ENCODE data around the gene HTR2A. TPM values are rescaled to one million over a fixed set of nuclear protein-coding genes. Genes with fewer than 3 reads are reported as not detected.

The HTR2A gene
- polyA plus RNA-seq, 1 of the 3 experiments (the other 2 are of a cell fraction): 0.33 TPM

DNA sequence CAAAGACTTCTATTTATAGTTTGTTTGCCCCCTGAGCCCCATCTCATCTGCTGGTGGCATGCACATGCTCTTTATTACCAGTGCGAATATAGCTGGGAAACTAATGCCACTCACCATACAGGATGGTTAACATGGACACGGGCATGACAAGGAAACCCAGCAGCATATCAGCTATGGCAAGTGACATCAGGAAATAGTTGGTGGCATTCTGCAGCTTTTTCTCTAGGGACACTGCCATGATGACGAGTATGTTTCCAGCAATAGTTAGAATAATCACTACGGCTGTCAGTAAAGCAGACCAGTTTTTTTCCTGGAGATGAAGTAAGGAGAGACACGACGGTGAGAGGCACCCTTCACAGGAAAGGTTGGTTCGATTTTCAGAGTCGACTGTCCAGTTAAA lies 1.5 kb downstream of the HTR2A start:
- CTCF ChIA-PET: interaction anchor here (1.3 to 3.3 kb wide), 7 partner anchors 9 to 880 kb away, joined by 3 to 22 read pairs (median 6); no protein-coding TSS in a partner anchor
- no peaks in the 10 kb centered on the region for H3K79me2 ChIP-seq (ENCODE audit: insufficient read depth)
- H3F3A ChIP-seq (replicated peaks; ENCODE audit: insufficient read depth): peaks cover 8% of the 10 kb centered on the region
- no peak for DNase-seq
- H4K20me1 ChIP-seq (ENCODE audit: insufficient read depth): no peaks in the 10 kb centered on the region
- H3K4me2 ChIP-seq: peak overlapping the region; percentile 89
- H3K4me3 ChIP-seq (ENCODE audit: low read depth in 2 of 2, low read length in 1 of 2): peak overlapping the region; percentile 60 to 66; a peak in 3 of 4 replicates
- H3K36me3 ChIP-seq (replicated peaks in 1 of 2; ENCODE audit: control insufficient read depth in 1 of 2, insufficient read depth in 2 of 2, low read length in 1 of 2): no peaks in the 10 kb centered on the region
- POLR2A ChIA-PET: no interaction called here
- H3K4me1 ChIP-seq (ENCODE audit: control insufficient read depth in 1 of 2, insufficient read depth in 2 of 2, low read depth in 1 of 2, low read length in 1 of 2): peaks cover 0 to 16% of the 10 kb centered on the region in 2 experiments; a peak in 3 of 4 replicates
- H3K27ac ChIP-seq (ENCODE audit: low read depth in 2 of 2, low read length in 1 of 2): peak overlapping the region in 1 of 2 experiments; percentile 68; a peak in 1 of 4 replicates
- H3K27me3 ChIP-seq (ENCODE audit: insufficient read depth): no peaks in the 10 kb centered on the region
- no peak overlapping the region for H3K9ac ChIP-seq
- WGBS (ENCODE audit: low lambda C conversion rate): 16% methylated on average over 8 of the region's 8 CpGs
- no peaks in the 10 kb centered on the region for H3K9me3 ChIP-seq
- H3K9me2 ChIP-seq: no peaks in the 10 kb centered on the region
- H2AFZ ChIP-seq (ENCODE audit: low read depth): 0 out of 2 replicates have a peak overlapping the region, but pooled peaks have one; percentile 91
- TF ChIP-seq RFX5 (IDR thresholded peaks at IDR 0.05; ENCODE audit: low read length): no peak
- TF ChIP-seq, protein P1, sequence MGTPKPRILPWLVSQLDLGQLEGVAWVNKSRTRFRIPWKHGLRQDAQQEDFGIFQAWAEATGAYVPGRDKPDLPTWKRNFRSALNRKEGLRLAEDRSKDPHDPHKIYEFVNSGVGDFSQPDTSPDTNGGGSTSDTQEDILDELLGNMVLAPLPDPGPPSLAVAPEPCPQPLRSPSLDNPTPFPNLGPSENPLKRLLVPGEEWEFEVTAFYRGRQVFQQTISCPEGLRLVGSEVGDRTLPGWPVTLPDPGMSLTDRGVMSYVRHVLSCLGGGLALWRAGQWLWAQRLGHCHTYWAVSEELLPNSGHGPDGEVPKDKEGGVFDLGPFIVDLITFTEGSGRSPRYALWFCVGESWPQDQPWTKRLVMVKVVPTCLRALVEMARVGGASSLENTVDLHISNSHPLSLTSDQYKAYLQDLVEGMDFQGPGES (IDR thresholded peaks at IDR 0.05; ENCODE audit: low read depth, low read length): no peak

DNA sequence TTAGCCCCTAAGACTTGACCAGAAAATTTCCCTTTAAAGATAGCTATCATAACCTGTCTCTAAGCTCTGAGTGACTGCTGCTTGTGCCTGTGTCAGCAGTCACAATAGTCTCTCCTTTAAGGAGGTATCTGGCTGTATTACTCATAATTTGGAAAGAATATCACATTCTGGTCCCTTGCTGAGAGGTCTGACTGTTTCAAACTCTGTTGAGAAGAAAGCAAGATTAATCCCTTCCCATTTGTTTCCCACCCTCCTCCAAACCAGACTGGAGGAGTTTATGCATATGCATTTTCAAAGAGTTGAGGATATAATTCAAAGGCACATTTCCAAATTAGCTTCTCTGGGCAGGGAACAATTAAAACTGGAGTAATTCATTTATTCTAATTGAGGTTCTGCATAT lies 2.3 kb downstream of the HTR2A start:
- Histone ChIP-seq H3K4me3 (ENCODE audit: low read depth in 2 of 2, low read length in 1 of 2) (peak overlapping the region; percentile 66 to 82), H3K4me1 (ENCODE audit: control insufficient read depth in 1 of 2, insufficient read depth in 2 of 2, low read depth in 1 of 2, low read length in 1 of 2) (peaks cover 0 to 16% of the 10 kb centered on the region in 2 experiments; a peak in 3 of 4 replicates), H3K9me3 (no peaks in the 10 kb centered on the region), H4K20me1 (ENCODE audit: insufficient read depth) (no peaks in the 10 kb centered on the region), H3K79me2 (ENCODE audit: insufficient read depth) (no peaks in the 10 kb centered on the region), H3K27ac (ENCODE audit: low read depth in 2 of 2, low read length in 1 of 2) (peak overlapping the region; percentile 48 to 68; a peak in 3 of 4 replicates), H3F3A (replicated peaks; ENCODE audit: insufficient read depth) (peaks cover 8% of the 10 kb centered on the region), H3K4me2 (peak overlapping the region; percentile 89), H3K9ac (peak overlapping the region; percentile 66; the same call in 1 of the 2 replicates), H3K36me3 (replicated peaks in 1 of 2; ENCODE audit: control insufficient read depth in 1 of 2, insufficient read depth in 2 of 2, low read length in 1 of 2) (no peaks in the 10 kb centered on the region), H2AFZ (ENCODE audit: low read depth) (peak overlapping the region; percentile 91), H3K9me2 (no peaks in the 10 kb centered on the region), H3K27me3 (ENCODE audit: insufficient read depth) (no peaks in the 10 kb centered on the region)
- CTCF ChIA-PET: interaction anchor here (0.6 to 3.3 kb wide), 27 partner anchors 8 to 929 kb away, joined by 3 to 22 read pairs (median 4); no protein-coding TSS in a partner anchor
- POLR2A ChIA-PET: no interaction called here
- no peak for DNase-seq
- TF ChIP-seq SMC3 (IDR thresholded peaks at IDR 0.05; ENCODE audit: low read depth, low read length) (no peak), FOSL2 (IDR thresholded peaks at IDR 0.05; ENCODE audit: borderline replicate concordance, low read depth) (peak; percentile 17; the same call in 1 of the 2 replicates)
- TF ChIP-seq, protein P2, sequence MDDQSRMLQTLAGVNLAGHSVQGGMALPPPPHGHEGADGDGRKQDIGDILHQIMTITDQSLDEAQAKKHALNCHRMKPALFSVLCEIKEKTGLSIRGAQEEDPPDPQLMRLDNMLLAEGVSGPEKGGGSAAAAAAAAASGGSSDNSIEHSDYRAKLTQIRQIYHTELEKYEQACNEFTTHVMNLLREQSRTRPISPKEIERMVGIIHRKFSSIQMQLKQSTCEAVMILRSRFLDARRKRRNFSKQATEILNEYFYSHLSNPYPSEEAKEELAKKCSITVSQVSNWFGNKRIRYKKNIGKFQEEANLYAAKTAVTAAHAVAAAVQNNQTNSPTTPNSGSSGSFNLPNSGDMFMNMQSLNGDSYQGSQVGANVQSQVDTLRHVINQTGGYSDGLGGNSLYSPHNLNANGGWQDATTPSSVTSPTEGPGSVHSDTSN (IDR thresholded peaks at IDR 0.05): 0 out of 2 replicates have a peak, but pooled peaks have one; percentile 31

DNA sequence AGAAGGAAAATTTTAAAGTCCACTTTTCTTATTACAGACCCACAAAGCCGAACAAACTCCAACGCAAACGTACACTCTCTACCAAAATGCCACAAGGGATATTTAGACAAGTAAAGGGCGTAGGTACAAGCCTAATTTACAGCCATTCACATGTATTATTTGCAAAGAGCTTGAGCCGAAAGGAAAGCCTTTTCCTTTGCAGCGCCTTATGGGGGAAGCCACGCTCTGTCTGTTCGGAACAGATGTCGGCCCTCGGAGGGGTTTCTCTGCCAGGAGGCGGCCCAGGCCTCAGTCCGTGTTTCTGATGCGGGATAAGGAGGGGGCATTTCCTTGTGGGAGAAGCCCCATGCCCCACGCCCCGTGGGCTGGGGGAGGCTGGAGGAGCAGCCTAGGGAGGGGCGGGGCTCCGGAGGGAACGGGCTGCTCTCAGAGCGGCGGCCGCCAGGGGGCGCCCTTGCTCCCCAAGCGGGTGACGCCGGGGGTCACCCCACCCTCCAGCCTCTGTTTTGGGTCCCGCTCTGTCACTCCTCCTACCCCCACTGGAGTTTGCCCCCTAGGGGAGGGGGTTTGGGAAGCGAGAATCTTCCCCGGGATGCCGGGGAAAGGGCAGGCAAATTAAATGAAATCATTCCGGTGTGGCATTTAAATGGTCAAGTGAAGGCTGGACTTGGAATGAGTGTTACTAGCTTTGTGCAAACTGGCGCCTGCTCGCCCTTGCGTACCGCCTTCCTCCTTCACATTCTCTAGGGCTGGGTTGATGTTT lies 2.9 kb downstream of the HTR2A start:
- ChIA-PET CTCF (interaction anchor here (0.6 to 3.3 kb wide), 38 partner anchors 8 to 929 kb away, joined by 3 to 22 read pairs (median 4); no protein-coding TSS in a partner anchor), POLR2A (no interaction called here)
- no peaks in the 10 kb centered on the region for H3K9me2 ChIP-seq
- WGBS (ENCODE audit: low lambda C conversion rate): 3% methylated on average over 20 of the region's 34 CpGs
- peak overlapping the region; percentile 91 for H2AFZ ChIP-seq (ENCODE audit: low read depth)
- no peaks in the 10 kb centered on the region for H3K27me3 ChIP-seq (ENCODE audit: insufficient read depth)
- no peaks in the 10 kb centered on the region for H4K20me1 ChIP-seq (ENCODE audit: insufficient read depth)
- H3K4me2 ChIP-seq: peak overlapping the region; percentile 89
- no peaks in the 10 kb centered on the region for H3K79me2 ChIP-seq (ENCODE audit: insufficient read depth)
- peak overlapping the region; percentile 66 to 82 for H3K4me3 ChIP-seq (ENCODE audit: low read depth in 2 of 2, low read length in 1 of 2)
- peaks cover 0 to 16% of the 10 kb centered on the region in 2 experiments; a peak in 3 of 4 replicates for H3K4me1 ChIP-seq (ENCODE audit: control insufficient read depth in 1 of 2, insufficient read depth in 2 of 2, low read depth in 1 of 2, low read length in 1 of 2)
- peak; percentile 88 for DNase-seq
- H3K36me3 ChIP-seq (replicated peaks in 1 of 2; ENCODE audit: control insufficient read depth in 1 of 2, insufficient read depth in 2 of 2, low read length in 1 of 2): no peaks in the 10 kb centered on the region
- peak overlapping the region; percentile 48 to 68; a peak in 3 of 4 replicates for H3K27ac ChIP-seq (ENCODE audit: low read depth in 2 of 2, low read length in 1 of 2)
- H3K9ac ChIP-seq: peak overlapping the region; percentile 66
- no peaks in the 10 kb centered on the region for H3K9me3 ChIP-seq
- peaks cover 8% of the 10 kb centered on the region for H3F3A ChIP-seq (replicated peaks; ENCODE audit: insufficient read depth)
- 0 out of 2 replicates have a peak, but pooled peaks have one; percentile 28 for TF ChIP-seq MXI1 (IDR thresholded peaks at IDR 0.05; ENCODE audit: low read depth, low read length)
- TF ChIP-seq RCOR1 (IDR thresholded peaks at IDR 0.05; ENCODE audit: low read length): no peak
- TF ChIP-seq, protein P1 (IDR thresholded peaks at IDR 0.05; ENCODE audit: low read depth, low read length): no peak
- TF ChIP-seq RAD21 (IDR thresholded peaks at IDR 0.05; ENCODE audit: low read length): peak; percentile 55
- TF ChIP-seq CHD2 (IDR thresholded peaks at IDR 0.05; ENCODE audit: low read length, partially characterized antibody): no peak
- no peak for TF ChIP-seq FOXJ3 (CRISPR knock-in tag; IDR thresholded peaks at IDR 0.05)
- TF ChIP-seq, protein P3, sequence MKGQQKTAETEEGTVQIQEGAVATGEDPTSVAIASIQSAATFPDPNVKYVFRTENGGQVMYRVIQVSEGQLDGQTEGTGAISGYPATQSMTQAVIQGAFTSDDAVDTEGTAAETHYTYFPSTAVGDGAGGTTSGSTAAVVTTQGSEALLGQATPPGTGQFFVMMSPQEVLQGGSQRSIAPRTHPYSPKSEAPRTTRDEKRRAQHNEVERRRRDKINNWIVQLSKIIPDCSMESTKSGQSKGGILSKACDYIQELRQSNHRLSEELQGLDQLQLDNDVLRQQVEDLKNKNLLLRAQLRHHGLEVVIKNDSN (IDR thresholded peaks at IDR 0.05; ENCODE audit: borderline replicate concordance, low read depth): no peak
- no peak for TF ChIP-seq EZH2phosphoT487 (IDR thresholded peaks at IDR 0.05; ENCODE audit: borderline replicate concordance, low read depth)
